Kidney (tissue), 14 donors: ENCODE measurements around the gene PCLO. TPM values are rescaled to one million over a fixed set of nuclear protein-coding genes. Genes with fewer than 3 reads are reported as not detected.

ENCODE experiments used
- DNase-seq, 5 donors: peaks; one replicate each; pipeline ENCODE4 v3.0.0-alpha.2; 2013 to 2020
- FAIRE-seq: peaks from 2 replicates; lab custom pipeline; 2012; peaks lifted over from hg19 to GRCh38; lab: Jason Lieb, UNC
- H3K27ac ChIP-seq, 2 donors: one replicate each; pipeline ENCODE4 v1.7.0; 2013; ENCODE audit warnings: low read depth in 2 of 2, low read length in 2 of 2, inconsistent platforms in 1 of 2
- H3K27me3 ChIP-seq: one replicate; pipeline ENCODE4 v1.7.1; 2013; ENCODE audit warnings: low read length, inconsistent platforms; ENCODE audit not compliant: control insufficient read depth, insufficient read depth
- H3K36me3 ChIP-seq, 3 donors: one replicate each; pipeline versions ENCODE4 v1.7.0 to v1.7.1; 2013; ENCODE audit warnings: low read length in 3 of 3, control low read depth in 1 of 3, inconsistent platforms in 1 of 3; ENCODE audit not compliant: insufficient read depth in 3 of 3, control insufficient read depth in 2 of 3
- H3K4me1 ChIP-seq, 3 donors: one replicate each; pipeline versions ENCODE4 v1.7.0 to v1.7.1; 2013; ENCODE audit warnings: low read length in 3 of 3, inconsistent platforms in 1 of 3, low read depth in 1 of 3; ENCODE audit not compliant: control insufficient read depth in 2 of 3, insufficient read depth in 2 of 3
- H3K4me3 ChIP-seq, 3 donors: one replicate each; pipeline versions ENCODE4 v1.7.0 to v1.8.1; 2013; ENCODE audit warnings: low read length in 3 of 3, control low read depth in 1 of 3, inconsistent platforms in 1 of 3
- H3K9ac ChIP-seq, 3 donors: one replicate each; pipeline versions ENCODE4 v1.7.0 to v1.7.1; 2013; ENCODE audit warnings: low read length in 3 of 3, control low read depth in 1 of 3, inconsistent platforms in 1 of 3
- H3K9me3 ChIP-seq, 3 donors: one replicate each; pipeline versions ENCODE4 v1.7.0 to v1.7.1; 2013; ENCODE audit warnings: low read length in 3 of 3, control low read depth in 1 of 3, inconsistent platforms in 1 of 3; ENCODE audit not compliant: control insufficient read depth in 2 of 3, insufficient read depth in 1 of 3
- CTCF ChIP-seq: IDR thresholded peaks from 3 replicates; pipeline ENCODE4 v1.5.1; 2012; ENCODE audit warnings: mild to moderate bottlenecking, moderate library complexity, borderline replicate concordance; ENCODE audit not compliant: insufficient read depth; ENCODE audit errors: extremely low read depth
- intact Hi-C: fragments of 100-400 bp; cut with DNase I; formaldehyde crosslinking; loops from one replicate; pipeline ENCODE4 v1.11.1; 2022
- polyA plus RNA-seq: library from polyadenylated mRNA; stranded (reverse); fragments of 350-450 nt; fragmentation: Illumina TruSeq; extraction: RNeasy Lipid Tissue Mini Kit (QIAGEN cat#74804); gene quantifications from one replicate; pipeline ENCODE4 v1.2.3, GENCODE V29; 2014; ENCODE audit warnings: low read depth, low replicate concordance; ENCODE audit not compliant: insufficient read depth
- total RNA-seq: library from RNA; stranded (reverse); fragmentation: NEBNext Ultra II Directional; extraction: Animal tissue kit (Norgen Biotek cat#: 25700); gene quantifications from one replicate; pipeline ENCODE4 v1.2.1, GENCODE V29; 2021
- donor health status: control.
- donor health status: control.
- donor health status: control.
- donor health status: control.
- donor health status: control.
- donor health status: DM: yes; HTN: yes; CAD: no.
- donor health status: Normal renal cell carcinoma (clear cell type).

Gene PCLO
- total and polyA plus RNA-seq, 2 donors from 2014 or later, result 4.0 to 12.0 TPM

- no peaks in the 10 kb centered on the region for H3K27me3 ChIP-seq
- H3K36me3 ChIP-seq, result no peaks in the 10 kb centered on the region
- no peak overlapping the region for H3K9ac ChIP-seq
- DNase-seq (no peak), FAIRE-seq (no peak)
- H3K9me3 ChIP-seq, result no peaks in the 10 kb centered on the region
- no peak overlapping the region for H3K4me3 ChIP-seq
- intact Hi-C loops, result no loop called here
- no peak for TF ChIP-seq CTCF
- H3K27ac ChIP-seq, result no peak overlapping the region
- peaks cover 0 to 3% (median 0%) of the 10 kb centered on the region in 3 donors for H3K4me1 ChIP-seq
These were observed 182.4 kb downstream of the PCLO start for GRCh38 chr7:82980130-82980788.

GRCh38 chr7:82975811-82976468, 186.7 kb downstream of the PCLO start:
- intact Hi-C loops, result no loop called here
- DNase-seq (peak in 3 of 5 donors; percentile 9 to 37 (median 36)), FAIRE-seq (no peak)

GRCh38 chr7:82972135-82972534, 190.5 kb downstream of the PCLO start:
- H3K4me3 ChIP-seq, result no peak overlapping the region
- no peak for FAIRE-seq
- no peaks in the 10 kb centered on the region for H3K27me3 ChIP-seq
- no peak overlapping the region for H3K9ac ChIP-seq
- H3K4me1 ChIP-seq, result peaks cover 0 to 3% (median 0%) of the 10 kb centered on the region in 3 donors
- no peak overlapping the region for H3K27ac ChIP-seq
- H3K36me3 ChIP-seq, result no peaks in the 10 kb centered on the region
- DNase-seq, result no peak
- intact Hi-C loops, result no loop called here
- no peaks in the 10 kb centered on the region for H3K9me3 ChIP-seq
- TF ChIP-seq CTCF, result no peak

More at GRCh38 chr7:82975811-82976468, 186.7 kb downstream of the PCLO start:
- Histone ChIP-seq H3K9ac (no peak overlapping the region), H3K36me3 (no peaks in the 10 kb centered on the region), H3K9me3 (no peaks in the 10 kb centered on the region), H3K4me3 (peak overlapping the region in 1 of 3 donors; percentile 3), H3K27me3 (no peaks in the 10 kb centered on the region), H3K27ac (no peak overlapping the region), H3K4me1 (peaks cover 0 to 3% (median 0%) of the 10 kb centered on the region in 3 donors)
- no peak for TF ChIP-seq CTCF
